GM18951 (cell line): ENCODE measurements around the gene TMEM218.

Experiments used
- POLR2A ChIP-seq: IDR thresholded peaks from 4 replicates; pipeline ENCODE4 v1.6.1; 2011; ENCODE audit warnings: mild to moderate bottlenecking; ENCODE audit not compliant: insufficient read length, insufficient read depth; ENCODE audit errors: extremely low read depth
- in situ Hi-C: fragments of 300-500 bp; cut with MboI; formaldehyde crosslinking; loops from one replicate; pipeline ENCODE4 v1.12.0; 2022; ENCODE audit warnings: low sequenced_read_pairs, mixed read lengths, inconsistent platforms; ENCODE audit not compliant: unreplicated experiment

TMEM218 gene

GRCh38 chr11:125082611-125083311 lies 28.7 kb downstream of the TMEM218 start:
- in situ Hi-C loops, result no loop called here
- TF ChIP-seq POLR2A, result no peak

GRCh38 chr11:125082040-125082439 lies 29.4 kb downstream of the TMEM218 start:
- no peak for TF ChIP-seq POLR2A
- in situ Hi-C loops, result no loop called here

- no peak for TF ChIP-seq POLR2A
- in situ Hi-C loops, result no loop called here
These were observed 30.2 kb downstream of the TMEM218 start for GRCh38 chr11:125081098-125081798.

- TF ChIP-seq POLR2A, result no peak
- in situ Hi-C loops, result no loop called here
These were observed 30.9 kb downstream of the TMEM218 start for GRCh38 chr11:125080531-125080911.

- no peak for TF ChIP-seq POLR2A
- in situ Hi-C loops, result no loop called here
These were observed 31.4 kb downstream of the TMEM218 start for GRCh38 chr11:125079878-125080530.

- in situ Hi-C loops, result no loop called here
- no peak for TF ChIP-seq POLR2A
These were observed 32.1 kb downstream of the TMEM218 start for GRCh38 chr11:125079151-125079877.

GRCh38 chr11:125078516-125079140 lies 32.8 kb downstream of the TMEM218 start:
- TF ChIP-seq POLR2A, result no peak
- in situ Hi-C loops, result no loop called here

GRCh38 chr11:125078016-125078415 lies 33.4 kb downstream of the TMEM218 start:
- TF ChIP-seq POLR2A, result no peak
- in situ Hi-C loops, result no loop called here

GRCh38 chr11:125076378-125076945 lies 35.0 kb downstream of the TMEM218 start:
- no peak for TF ChIP-seq POLR2A
- in situ Hi-C loops, result no loop called here

- in situ Hi-C loops, result no loop called here
- TF ChIP-seq POLR2A, result no peak
These were observed 35.5 kb downstream of the TMEM218 start for GRCh38 chr11:125075900-125076317.

GRCh38 chr11:125075242-125075625 lies 36.2 kb downstream of the TMEM218 start:
- in situ Hi-C loops, result no loop called here
- no peak for TF ChIP-seq POLR2A

GRCh38 chr11:125074511-125075241 lies 36.8 kb downstream of the TMEM218 start:
- in situ Hi-C loops, result no loop called here
- no peak for TF ChIP-seq POLR2A
